Liver (tissue), 9 donors: Measurements from ENCODE around the gene OR3A3. TPM values are rescaled to one million over a fixed set of nuclear protein-coding genes. Genes with fewer than 3 reads are reported as not detected.
A peak's percentile ranks its signal among the peaks of the same experiment; 100 is the strongest.
"Not testable (repeated sequence)": the region's sequence is repeated elsewhere in the genome, so short reads cannot be mapped to it uniquely, and the experiment has no call there.

Experiments used
- DNase-seq: peaks from one replicate; pipeline ENCODE4 v3.0.0-alpha.2; 2017; ENCODE audit warnings: low spot score
- H3K27ac ChIP-seq, 2 donors: one replicate each; pipeline ENCODE4 v1.7.0; 2013; ENCODE audit warnings: inconsistent platforms in 2 of 2, low read length in 2 of 2, control low read depth in 1 of 2, low read depth in 1 of 2, mild to moderate bottlenecking in 1 of 2
- H3K27me3 ChIP-seq, 4 donors: one replicate each; pipeline versions ENCODE4 v1.6.1 to v1.7.0; 2013; ENCODE audit warnings: low read length in 3 of 4, inconsistent platforms in 1 of 4, mild to moderate bottlenecking in 1 of 4, moderate library complexity in 1 of 4; ENCODE audit not compliant: control insufficient read depth in 4 of 4, insufficient read depth in 4 of 4
- H3K36me3 ChIP-seq, 4 donors: one replicate each; pipeline versions ENCODE4 v1.6.1 to v1.7.0; 2013; ENCODE audit warnings: low read length in 3 of 4, mild to moderate bottlenecking in 3 of 4, low read depth in 1 of 4, moderate library complexity in 1 of 4; ENCODE audit not compliant: control insufficient read depth in 4 of 4, insufficient read depth in 3 of 4
- H3K4me1 ChIP-seq, 4 donors: one replicate each; pipeline versions ENCODE4 v1.6.1 to v1.7.0; 2013; ENCODE audit warnings: low read length in 3 of 4, mild to moderate bottlenecking in 3 of 4, moderate library complexity in 1 of 4; ENCODE audit not compliant: control insufficient read depth in 4 of 4, insufficient read depth in 4 of 4
- H3K4me3 ChIP-seq, 3 donors: one replicate each; pipeline versions ENCODE4 v1.6.1 to v1.7.0; 2013; ENCODE audit warnings: low read length in 3 of 3, control low read depth in 1 of 3, low read depth in 1 of 3, mild to moderate bottlenecking in 1 of 3
- H3K9ac ChIP-seq, 2 donors: one replicate each; pipeline ENCODE4 v1.7.0; 2013; ENCODE audit warnings: low read length in 2 of 2, mild to moderate bottlenecking in 2 of 2, moderate library complexity in 2 of 2, control low read depth in 1 of 2, low read depth in 1 of 2
- H3K9me3 ChIP-seq, 4 donors: one replicate each; pipeline versions ENCODE4 v1.6.1 to v1.7.0; 2013; ENCODE audit warnings: low read length in 3 of 4; ENCODE audit not compliant: control insufficient read depth in 4 of 4
- ATF3 ChIP-seq: IDR thresholded peaks from 2 replicates; pipeline ENCODE4 v1.6.1; 2016; ENCODE audit warnings: antibody characterized with exemption
- EGR1 ChIP-seq, 2 donors: IDR thresholded peaks; 2 replicates each; pipeline ENCODE4 v1.6.1; 2016 to 2018; ENCODE audit warnings: antibody characterized with exemption in 2 of 2, low read depth in 2 of 2
- FOXA1 ChIP-seq: IDR thresholded peaks from 2 replicates; pipeline ENCODE4 v1.6.1; 2016; ENCODE audit warnings: antibody characterized with exemption
- FOXA2 ChIP-seq: IDR thresholded peaks from 2 replicates; pipeline ENCODE4 v1.6.1; 2016; ENCODE audit warnings: antibody characterized with exemption
- GABPA ChIP-seq, 2 donors: IDR thresholded peaks in 1 of 2; conservative IDR thresholded peaks in 1 of 2; 2 replicates each; pipeline ENCODE4 v1.6.1; 2016; ENCODE audit warnings: antibody characterized with exemption in 2 of 2, mild to moderate bottlenecking in 1 of 2, moderate library complexity in 1 of 2
- HNF4G ChIP-seq: IDR thresholded peaks from 2 replicates; pipeline ENCODE4 v1.6.1; 2016; ENCODE audit warnings: antibody characterized with exemption
- MAX ChIP-seq: IDR thresholded peaks from 2 replicates; pipeline ENCODE4 v1.6.1; 2016; ENCODE audit warnings: antibody characterized with exemption
- REST ChIP-seq: IDR thresholded peaks from 2 replicates; pipeline ENCODE4 v1.6.1; 2016; ENCODE audit warnings: antibody characterized with exemption, mild to moderate bottlenecking
- SP1 ChIP-seq: IDR thresholded peaks from 2 replicates; pipeline ENCODE4 v1.6.1; 2018; ENCODE audit warnings: antibody characterized with exemption, mild to moderate bottlenecking
- ZBTB33 ChIP-seq: IDR thresholded peaks from 2 replicates; pipeline ENCODE4 v1.6.1; 2016; ENCODE audit warnings: antibody characterized with exemption
- WGBS: extraction: QIAGEN DNeasy Blood & Tissue Kit; methylation state at CpG from one replicate; pipeline ENCODE4 v1.1.7; 2013; 5-methylcytosine and 5-hydroxymethylcytosine counted together
- polyA plus RNA-seq, 2 donors: library from polyadenylated mRNA; stranded (reverse) in 1 of 2; unstranded in 1 of 2; fragments of 200-250 nt in 1 of 2; fragments of >200 nt in 1 of 2; fragmentation: Nextera tagmentation in 1 of 2; extraction: Ambion mirVana in 1 of 2; gene quantifications; one replicate each; pipeline versions ENCODE4 v1.2.1 to v1.2.3, GENCODE V29; 2013 to 2015
- total RNA-seq, 2 donors: library from RNA; depleted of rRNA; stranded (reverse); fragments of >200 nt; gene quantifications; one replicate each; pipeline ENCODE4 v1.2.3, GENCODE V29; 2014
- donor health status: healthy.
- donor health status: healthy.
- donor health status: healthy.
- donor health status: healthy.
- donor health status: healthy.

Gene OR3A3
- total and polyA plus RNA-seq, 4 donors = not detected

GRCh38 chr17:3397801-3398200, 13.4 kb upstream of the OR3A3 start:
- not testable (repeated sequence) for H3K4me3 ChIP-seq, DNase-seq, H3K4me1 ChIP-seq, H3K9ac ChIP-seq, H3K9me3 ChIP-seq, H3K36me3 ChIP-seq, H3K27ac ChIP-seq, H3K27me3 ChIP-seq
- WGBS = 50% methylated on average over 7 of the region's 7 CpGs
- TF ChIP-seq REST = peak; percentile 78

GRCh38 chr17:3398310-3398709, 12.9 kb upstream of the OR3A3 start, which contains the start of gene OR1E1:
Gene OR1E1 (minus strand): TSS chr17:3398410. CDS start chr17:3398410, 0 bp downstream.
- H3K27ac ChIP-seq = no peak within 1 kb of the TSS
- no peaks in the 10 kb centered on the region for H3K27me3 ChIP-seq
- H3K4me1 ChIP-seq = no peaks in the 10 kb centered on the region
- DNase-seq = no peak
- no peaks in the 10 kb centered on the region for H3K9me3 ChIP-seq
- no peaks in the 10 kb centered on the region for H3K36me3 ChIP-seq
- no peak within 1 kb of the TSS for H3K9ac ChIP-seq
- TF ChIP-seq ZBTB33 (no peak), ATF3 (no peak), MAX (no peak), FOXA2 (no peak), EGR1 (IDR thresholded peaks at IDR 0.05; ENCODE audit: low read depth in 2 of 2) (no peak), FOXA1 (no peak), GABPA (IDR thresholded peaks at IDR 0.05 in 1 of 2, conservative IDR thresholded peaks at IDR 0.05 in 1 of 2) (no peak)
- H3K4me3 ChIP-seq = no peak within 1 kb of the TSS
- WGBS = 67% methylated on average over 1 of the region's 1 CpG

DNA sequence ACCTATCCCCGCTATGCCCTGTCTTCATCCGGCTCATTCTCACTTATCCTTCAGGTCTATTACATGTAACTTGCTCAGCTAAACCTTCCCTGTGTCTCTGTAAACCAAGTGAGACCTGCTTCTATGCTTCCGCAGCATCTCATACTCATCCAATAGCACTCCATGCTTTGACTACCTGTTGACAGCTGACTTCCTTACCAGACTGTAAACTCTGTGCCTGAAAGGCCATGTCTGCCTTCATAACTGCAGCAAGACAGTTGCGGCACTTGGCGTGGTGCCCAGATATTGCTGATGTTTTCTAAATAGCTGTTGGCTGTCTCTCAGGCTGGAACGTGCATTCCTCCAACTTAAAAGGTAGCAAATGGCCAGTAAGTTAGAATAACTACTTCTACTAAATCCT, 11.1 kb upstream of the OR3A3 start:
- Histone ChIP-seq H3K9me3 (no peaks in the 10 kb centered on the region), H3K27ac (no peak overlapping the region), H3K9ac (no peak overlapping the region), H3K27me3 (no peaks in the 10 kb centered on the region), H3K4me1 (no peaks in the 10 kb centered on the region), H3K4me3 (no peak overlapping the region), H3K36me3 (no peaks in the 10 kb centered on the region)
- WGBS = 57% methylated on average over 6 of the region's 6 CpGs
- no peak for TF ChIP-seq SP1
- TF ChIP-seq HNF4G = no peak
- no peak for TF ChIP-seq ATF3
- DNase-seq = no peak
